Smooth muscle cell (in vitro differentiated cells): Measurements from ENCODE around the gene SMCO4. TPM values are rescaled to one million over a fixed set of nuclear protein-coding genes. Genes with fewer than 3 reads are reported as not detected.

Source experiments
- DNase-seq: peaks from one replicate; lab custom pipeline; 2025; ENCODE audit not compliant: unreplicated experiment; lab: John Stamatoyannopoulos, UW
- H2AFZ ChIP-seq: fragments of 200-600 bp; sonication (generic); 2 replicates; pipeline ENCODE4 v1.6.0; 2016; ENCODE audit warnings: antibody characterized with exemption, low read depth, mild to moderate bottlenecking
- H3F3A ChIP-seq: fragments of 200-600 bp; sonication (generic); 2 replicates; pipeline ENCODE4 v1.6.0; 2017; ENCODE audit warnings: antibody characterized with exemption, low read depth
- H3K27ac ChIP-seq: fragments of 200-600 bp; sonication (generic); 2 replicates; pipeline ENCODE4 v1.5.1; 2016; ENCODE audit warnings: low read depth, mild to moderate bottlenecking
- H3K27me3 ChIP-seq: fragments of 200-600 bp; sonication (generic); 2 replicates; pipeline ENCODE4 v1.6.1; 2016; ENCODE audit warnings: low read depth, mild to moderate bottlenecking
- H3K36me3 ChIP-seq: fragments of 200-600 bp; sonication (generic); 2 replicates; pipeline ENCODE4 v1.5.1; 2016; ENCODE audit warnings: low read depth
- H3K4me1 ChIP-seq: fragments of 200-600 bp; sonication (generic); 2 replicates; pipeline ENCODE4 v1.5.1; 2016; ENCODE audit warnings: low read depth
- H3K4me2 ChIP-seq: fragments of 200-600 bp; sonication (generic); 2 replicates; pipeline ENCODE4 v1.6.0; 2016; ENCODE audit warnings: mild to moderate bottlenecking
- H3K4me3 ChIP-seq: fragments of 200-600 bp; sonication (generic); 2 replicates; pipeline ENCODE4 v1.5.1; 2016; ENCODE audit warnings: mild to moderate bottlenecking
- H3K79me2 ChIP-seq: fragments of 200-600 bp; sonication (generic); 2 replicates; pipeline ENCODE4 v1.6.0; 2016; ENCODE audit warnings: low read depth, mild to moderate bottlenecking
- H3K9ac ChIP-seq: fragments of 200-600 bp; sonication (generic); 2 replicates; pipeline ENCODE4 v1.6.0; 2016; ENCODE audit warnings: low read depth
- H3K9me3 ChIP-seq: fragments of 200-600 bp; sonication (generic); replicated peaks from 2 replicates; pipeline ENCODE4 v1.5.1; 2016; ENCODE audit warnings: low read depth
- H4K20me1 ChIP-seq: fragments of 200-600 bp; sonication (generic); 2 replicates; pipeline ENCODE4 v1.6.0; 2016; ENCODE audit warnings: low read depth
- CTCF ChIP-seq: fragments of 200-600 bp; sonication (generic); IDR thresholded peaks from 2 replicates; pipeline ENCODE4 v1.5.1; 2017; ENCODE audit warnings: borderline replicate concordance, mild to moderate bottlenecking, antibody characterized with exemption; ENCODE audit not compliant: insufficient read depth, poor library complexity, severe bottlenecking
- whole genome bisulfite sequencing: methylation state at CpG from one replicate; pipeline ENCODE4 v1.1.7; 2016; ENCODE audit warnings: low lambda C conversion rate; 5-methylcytosine and 5-hydroxymethylcytosine counted together
- polyA plus RNA-seq: library from polyadenylated mRNA; unstranded; fragments of >200 nt; fragmentation: Nextera tagmentation; extraction: Ambion mirVana; gene quantifications from 2 replicates; pipeline ENCODE4 v1.2.1, GENCODE V29; 2016
- total RNA-seq: library from RNA; depleted of rRNA; stranded (reverse); fragments of >200 nt; gene quantifications from 2 replicates; pipeline ENCODE4 v1.2.3, GENCODE V29; 2014

SMCO4 gene
- 10.4 and 13.8 TPM in 2 replicates for total RNA-seq
- polyA plus RNA-seq = 37.4 and 50.7 TPM in 2 replicates

GRCh38 chr11:93543292-93543977, at the start of gene SMCO4:
Gene SMCO4, minus strand, starts transcription at chr11:93543391. Its CDS starts 64,202 bp downstream, at chr11:93479189.
- H3K27me3 ChIP-seq = no peaks in the 10 kb centered on the region
- peaks cover 3% of the 10 kb centered on the region for H3F3A ChIP-seq
- peaks cover 37% of the 10 kb centered on the region for H4K20me1 ChIP-seq
- peak within 1 kb of the TSS; percentile 56 for H3K27ac ChIP-seq
- peak within 1 kb of the TSS; percentile 87 for H2AFZ ChIP-seq
- H3K9ac ChIP-seq = peak within 1 kb of the TSS; percentile 84
- H3K4me2 ChIP-seq = peak within 1 kb of the TSS; percentile 96
- no peaks in the 10 kb centered on the region for H3K36me3 ChIP-seq
- peak; percentile 48 for DNase-seq
- 9% methylated on average over 36 of the region's 59 CpGs for WGBS
- no peaks in the 10 kb centered on the region for H3K9me3 ChIP-seq
- H3K4me1 ChIP-seq = no peaks in the 10 kb centered on the region
- peak; percentile 65 for TF ChIP-seq CTCF
- peak within 1 kb of the TSS; percentile 95 for H3K4me3 ChIP-seq
- H3K79me2 ChIP-seq = peaks cover 34% of the 10 kb centered on the region

- no peaks in the 10 kb centered on the region for H3F3A ChIP-seq
- H3K4me3 ChIP-seq = no peak overlapping the region
- H3K36me3 ChIP-seq = no peaks in the 10 kb centered on the region
- no peaks in the 10 kb centered on the region for H3K27me3 ChIP-seq
- no peak for DNase-seq
- no peak overlapping the region for H3K9ac ChIP-seq
- no peaks in the 10 kb centered on the region for H3K79me2 ChIP-seq
- TF ChIP-seq CTCF = no peak
- H2AFZ ChIP-seq = no peak overlapping the region
- H3K27ac ChIP-seq = peak overlapping the region; percentile 27
- 71% methylated on average over 6 of the region's 6 CpGs for WGBS
- H3K4me2 ChIP-seq = no peak overlapping the region
- H4K20me1 ChIP-seq = no peaks in the 10 kb centered on the region
- H3K9me3 ChIP-seq = no peaks in the 10 kb centered on the region
- no peaks in the 10 kb centered on the region for H3K4me1 ChIP-seq
These were observed 48.2 kb upstream of the SMCO4 start for GRCh38 chr11:93591247-93591898.

GRCh38 chr11:93589347-93589746, 46.2 kb upstream of the SMCO4 start:
- TF ChIP-seq CTCF = no peak
- 90% methylated on average over 1 of the region's 1 CpG for WGBS

More at GRCh38 chr11:93589347-93589746, 46.2 kb upstream of the SMCO4 start:
- Histone ChIP-seq H3K9ac (no peak overlapping the region), H3K36me3 (no peaks in the 10 kb centered on the region), H3K4me3 (no peak overlapping the region), H3K79me2 (no peaks in the 10 kb centered on the region), H3K27me3 (no peaks in the 10 kb centered on the region), H3K4me1 (no peaks in the 10 kb centered on the region), H3K27ac (no peak overlapping the region), H3F3A (no peaks in the 10 kb centered on the region), H3K9me3 (no peaks in the 10 kb centered on the region), H2AFZ (no peak overlapping the region), H4K20me1 (no peaks in the 10 kb centered on the region), H3K4me2 (no peak overlapping the region)
- DNase-seq = no peak
